Esophagus (tissue), 2 donors: ENCODE data around the gene OCA2. TPM values are rescaled to one million over a fixed set of nuclear protein-coding genes. Genes with fewer than 3 reads are reported as not detected.

Experiments
- H3K27ac ChIP-seq, 2 donors: one replicate each; pipeline ENCODE4 v1.5.1; 2013; ENCODE audit warnings: low read depth in 2 of 2, mild to moderate bottlenecking in 2 of 2, inconsistent platforms in 1 of 2, low read length in 1 of 2, moderate library complexity in 1 of 2
- H3K27me3 ChIP-seq, 2 donors: one replicate each; pipeline ENCODE4 v1.6.1; 2013; ENCODE audit warnings: low read length in 2 of 2, control low read depth in 1 of 2, mild to moderate bottlenecking in 1 of 2; ENCODE audit not compliant: insufficient read depth in 2 of 2, control insufficient read depth in 1 of 2
- H3K36me3 ChIP-seq, 2 donors: one replicate each; pipeline ENCODE4 v1.6.1; 2013; ENCODE audit warnings: low read length in 1 of 2; ENCODE audit not compliant: control insufficient read depth in 2 of 2, insufficient read depth in 2 of 2
- H3K4me1 ChIP-seq, 2 donors: one replicate each; pipeline ENCODE4 v1.6.1; 2013; ENCODE audit warnings: low read length in 1 of 2; ENCODE audit not compliant: control insufficient read depth in 2 of 2, insufficient read depth in 2 of 2
- H3K4me3 ChIP-seq, 2 donors: one replicate each; pipeline ENCODE4 v1.5.1; 2013; ENCODE audit warnings: low read length in 2 of 2, mild to moderate bottlenecking in 2 of 2, low read depth in 1 of 2, moderate library complexity in 1 of 2
- H3K9me3 ChIP-seq, 2 donors: one replicate each; pipeline ENCODE4 v1.6.1; 2013; ENCODE audit warnings: mild to moderate bottlenecking in 2 of 2, low read depth in 1 of 2, low read length in 1 of 2, moderate library complexity in 1 of 2; ENCODE audit not compliant: control insufficient read depth in 2 of 2, insufficient read depth in 1 of 2
- WGBS, 2 donors: extraction: QIAGEN DNeasy Blood & Tissue Kit; methylation state at CpG; one replicate each; pipeline ENCODE4 v1.1.7; 2013; 5-methylcytosine and 5-hydroxymethylcytosine counted together
- polyA plus RNA-seq, 2 donors: library from polyadenylated mRNA; stranded (reverse); fragments of 200-250 nt; gene quantifications; one replicate each; pipeline ENCODE4 v1.2.3, GENCODE V29; 2013
- donor health status: healthy with polysubstance abuse.
- donor health status: Bipolar disorder and iron deficiency.

OCA2 gene
- polyA plus RNA-seq, 2 donors, result 1.1 to 1.2 TPM

- WGBS, 2 donors, result 86 to 88% methylated on average over 5 of the region's 5 CpGs
- Histone ChIP-seq H3K4me1 (peaks cover 0 to 8% of the 10 kb centered on the region in 2 donors), H3K9me3 (peaks cover 0 to under 1% of the 10 kb centered on the region in 2 donors), H3K36me3 (no peaks in the 10 kb centered on the region), H3K27me3 (no peaks in the 10 kb centered on the region), H3K4me3 (no peak overlapping the region), H3K27ac (no peak overlapping the region)
Measured at GRCh38 chr15:27798807-27799206, 300.3 kb downstream of the OCA2 start.

- peaks cover 0 to 2% of the 10 kb centered on the region in 2 donors for H3K9me3 ChIP-seq
- H3K36me3 ChIP-seq, result no peaks in the 10 kb centered on the region
- peaks cover 0 to 8% of the 10 kb centered on the region in 2 donors for H3K4me1 ChIP-seq
- H3K4me3 ChIP-seq, result no peak overlapping the region
- no peak overlapping the region for H3K27ac ChIP-seq
- H3K27me3 ChIP-seq, result no peaks in the 10 kb centered on the region
- WGBS, 2 donors, result 70 to 74% methylated on average over 8 of the region's 8 CpGs
Measured at GRCh38 chr15:27797765-27798164, 301.4 kb downstream of the OCA2 start.

GRCh38 chr15:27796405-27797320, 302.5 kb downstream of the OCA2 start:
- Histone ChIP-seq H3K4me1 (peaks cover 0 to 8% of the 10 kb centered on the region in 2 donors), H3K9me3 (peaks cover 0 to 2% of the 10 kb centered on the region in 2 donors), H3K36me3 (no peaks in the 10 kb centered on the region), H3K27ac (peak overlapping the region in 1 of 2 donors; percentile 67), H3K4me3 (no peak overlapping the region), H3K27me3 (no peaks in the 10 kb centered on the region)
- WGBS, 2 donors, result 60 to 65% methylated on average over 17 of the region's 17 CpGs

GRCh38 chr15:27792756-27793264, 306.3 kb downstream of the OCA2 start:
- Histone ChIP-seq H3K36me3 (no peaks in the 10 kb centered on the region), H3K27me3 (no peaks in the 10 kb centered on the region), H3K4me3 (no peak overlapping the region), H3K4me1 (peaks cover 0 to 8% of the 10 kb centered on the region in 2 donors), H3K9me3 (peaks cover 0 to 2% of the 10 kb centered on the region in 2 donors), H3K27ac (no peak overlapping the region)
- 59 to 62% methylated on average over 10 of the region's 10 CpGs for WGBS, 2 donors

GRCh38 chr15:27790270-27790669, 308.8 kb downstream of the OCA2 start:
- Histone ChIP-seq H3K36me3 (no peaks in the 10 kb centered on the region), H3K27me3 (no peaks in the 10 kb centered on the region), H3K4me1 (no peaks in the 10 kb centered on the region), H3K9me3 (peaks cover 0 to 2% of the 10 kb centered on the region in 2 donors), H3K4me3 (no peak overlapping the region), H3K27ac (no peak overlapping the region)
- WGBS, 2 donors, result 44 to 55% methylated on average over 1 of the region's 1 CpG

DNA sequence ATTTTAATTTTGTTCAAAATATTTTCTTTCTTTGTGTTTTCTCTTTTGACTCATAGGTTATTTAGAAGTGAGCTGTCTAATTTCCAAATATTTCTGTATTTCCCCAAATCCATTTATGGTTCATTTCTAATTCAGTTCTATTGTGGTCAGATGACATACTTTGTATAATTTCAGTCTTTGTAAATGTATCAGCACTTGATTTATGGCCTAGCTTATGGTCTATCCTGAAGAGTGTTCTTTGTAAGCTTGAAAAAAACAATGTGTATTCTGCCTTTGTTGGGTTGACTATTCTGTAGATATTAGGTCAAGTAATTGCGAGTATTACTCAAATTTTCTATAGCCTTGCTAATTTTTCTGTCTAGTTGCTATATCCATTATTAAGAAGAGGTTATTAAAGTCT, 311.2 kb downstream of the OCA2 start:
- H3K36me3 ChIP-seq, result no peaks in the 10 kb centered on the region
- H3K4me1 ChIP-seq, result no peaks in the 10 kb centered on the region
- no peak overlapping the region for H3K4me3 ChIP-seq
- H3K9me3 ChIP-seq, result no peaks in the 10 kb centered on the region
- 79 to 84% methylated on average over 1 of the region's 1 CpG for WGBS, 2 donors
- H3K27ac ChIP-seq, result no peak overlapping the region
- H3K27me3 ChIP-seq, result no peaks in the 10 kb centered on the region

- 65 to 69% methylated on average over 6 of the region's 6 CpGs for WGBS, 2 donors
- no peaks in the 10 kb centered on the region for H3K9me3 ChIP-seq
- H3K27me3 ChIP-seq, result no peaks in the 10 kb centered on the region
- H3K27ac ChIP-seq, result no peak overlapping the region
- H3K4me1 ChIP-seq, result no peaks in the 10 kb centered on the region
- no peak overlapping the region for H3K4me3 ChIP-seq
- no peaks in the 10 kb centered on the region for H3K36me3 ChIP-seq
Measured at GRCh38 chr15:27784107-27784506, 315.0 kb downstream of the OCA2 start.

DNA sequence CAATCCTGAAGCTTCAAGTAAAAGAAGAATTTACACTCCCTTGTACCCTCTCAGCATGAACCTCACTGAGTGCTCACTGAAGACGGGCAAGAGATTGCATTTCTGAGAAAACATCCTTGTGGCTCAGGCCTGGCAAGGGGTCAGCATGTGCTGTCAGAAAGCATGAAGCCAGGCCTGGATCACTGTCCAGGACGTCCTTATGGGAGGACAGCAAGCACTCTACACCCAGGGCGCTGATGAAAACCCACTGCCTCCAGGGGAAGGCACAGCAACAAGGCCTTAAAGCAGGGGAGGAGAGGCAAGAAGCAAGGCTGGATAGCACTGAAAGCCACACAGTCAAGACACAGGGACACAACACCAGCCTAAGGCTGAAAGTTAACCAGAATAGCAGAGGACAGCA, 315.4 kb downstream of the OCA2 start:
- WGBS, 2 donors, result 65 to 73% methylated on average over 3 of the region's 3 CpGs
- Histone ChIP-seq H3K9me3 (no peaks in the 10 kb centered on the region), H3K27ac (no peak overlapping the region), H3K4me1 (no peaks in the 10 kb centered on the region), H3K4me3 (no peak overlapping the region), H3K36me3 (no peaks in the 10 kb centered on the region), H3K27me3 (no peaks in the 10 kb centered on the region)

- no peaks in the 10 kb centered on the region for H3K9me3 ChIP-seq
- H3K4me1 ChIP-seq, result no peaks in the 10 kb centered on the region
- no peak overlapping the region for H3K27ac ChIP-seq
- no peaks in the 10 kb centered on the region for H3K36me3 ChIP-seq
- no peak overlapping the region for H3K4me3 ChIP-seq
- no peaks in the 10 kb centered on the region for H3K27me3 ChIP-seq
- WGBS, 2 donors, result 60 to 61% methylated on average over 2 of the region's 2 CpGs
Measured at GRCh38 chr15:27782125-27782524, 317.0 kb downstream of the OCA2 start.
